Measurements from ENCODE around the gene DOK7. TPM values are rescaled to one million over a fixed set of nuclear protein-coding genes. Genes with fewer than 3 reads are reported as not detected.
"Not testable (repeated sequence)": the region's sequence is repeated elsewhere in the genome, so short reads cannot be mapped to it uniquely, and the experiment has no call there.

Gene DOK7
- total RNA-seq, 4 donors from 2014 or later, result 8.1 to 42.0 (median 13.2) TPM

GRCh38 chr4:3511187-3511586 is 48.1 kb downstream of the DOK7 start:
- DNase-seq, result no peak
- TF ChIP-seq POLR2A (IDR thresholded peaks at IDR 0.05) (no peak), CTCF (IDR thresholded peaks at IDR 0.05 in 4 of 5, conservative IDR thresholded peaks at IDR 0.05 in 1 of 5) (no peak)
- no peak for ATAC-seq
- intact Hi-C loops (cut with DNase I; ENCODE audit: low total_unique reads), result no loop called here
- H3K4me1 ChIP-seq, result no peaks in the 10 kb centered on the region
- H3K27ac ChIP-seq, result no peak overlapping the region
- no peaks in the 10 kb centered on the region for H3K27me3 ChIP-seq
- H3K36me3 ChIP-seq, result peaks cover 0 to 62% of the 10 kb centered on the region in 2 donors
- in situ Hi-C loops (cut with MboI; ENCODE audit: low sequenced_read_pairs in 4 of 4), result no loop called here
- no peaks in the 10 kb centered on the region for H3K9me3 ChIP-seq
- H3K4me3 ChIP-seq, result no peak overlapping the region

- ATAC-seq; H3K27me3 ChIP-seq; H3K4me3 ChIP-seq; intact Hi-C loops (cut with DNase I; ENCODE audit: low total_unique reads); H3K9me3 ChIP-seq; DNase-seq; H3K4me1 ChIP-seq; in situ Hi-C loops (cut with MboI; ENCODE audit: low sequenced_read_pairs in 4 of 4); H3K27ac ChIP-seq: not testable (repeated sequence)
- H3K36me3 ChIP-seq, result peaks cover 0 to 67% of the 10 kb centered on the region in 2 donors
Measured at GRCh38 chr4:3511601-3512000, 48.5 kb downstream of the DOK7 start.

GRCh38 chr4:3512279-3512678 is 49.2 kb downstream of the DOK7 start:
- no peaks in the 10 kb centered on the region for H3K4me1 ChIP-seq
- H3K27me3 ChIP-seq, result no peaks in the 10 kb centered on the region
- no peak for TF ChIP-seq CTCF (IDR thresholded peaks at IDR 0.05 in 4 of 5, conservative IDR thresholded peaks at IDR 0.05 in 1 of 5)
- no peak for TF ChIP-seq POLR2A (IDR thresholded peaks at IDR 0.05)
- in situ Hi-C loops (cut with MboI; ENCODE audit: low sequenced_read_pairs in 4 of 4) (no loop called here), intact Hi-C loops (cut with DNase I; ENCODE audit: low total_unique reads) (no loop called here)
- no peak overlapping the region for H3K27ac ChIP-seq
- peaks cover 0 to 73% of the 10 kb centered on the region in 2 donors for H3K36me3 ChIP-seq
- ATAC-seq (no peak), DNase-seq (no peak)
- no peaks in the 10 kb centered on the region for H3K9me3 ChIP-seq
- H3K4me3 ChIP-seq, result no peak overlapping the region

- ATAC-seq, result no peak
- no peak overlapping the region for H3K4me3 ChIP-seq
- no peak overlapping the region for H3K27ac ChIP-seq
- intact Hi-C loops (cut with DNase I; ENCODE audit: low total_unique reads) (no loop called here), in situ Hi-C loops (cut with MboI; ENCODE audit: low sequenced_read_pairs in 4 of 4) (no loop called here)
- no peak for DNase-seq
- TF ChIP-seq POLR2A (IDR thresholded peaks at IDR 0.05), result no peak
- TF ChIP-seq CTCF (IDR thresholded peaks at IDR 0.05 in 4 of 5, conservative IDR thresholded peaks at IDR 0.05 in 1 of 5), result no peak
- H3K36me3 ChIP-seq, result peaks cover 0 to 78% of the 10 kb centered on the region in 2 donors
- H3K27me3 ChIP-seq, result no peaks in the 10 kb centered on the region
- no peaks in the 10 kb centered on the region for H3K4me1 ChIP-seq
- H3K9me3 ChIP-seq, result no peaks in the 10 kb centered on the region
Measured at GRCh38 chr4:3512719-3513118, 49.6 kb downstream of the DOK7 start.

GRCh38 chr4:3513807-3514206 is 50.7 kb downstream of the DOK7 start:
- in situ Hi-C loops (cut with MboI; ENCODE audit: low sequenced_read_pairs in 4 of 4), result no loop called here

More at GRCh38 chr4:3513807-3514206, 50.7 kb downstream of the DOK7 start:
- peaks cover 0 to 81% of the 10 kb centered on the region in 2 donors for H3K36me3 ChIP-seq
- H3K4me1 ChIP-seq, result no peaks in the 10 kb centered on the region
- H3K27ac ChIP-seq, result no peak overlapping the region
- DNase-seq, result no peak
- no peaks in the 10 kb centered on the region for H3K27me3 ChIP-seq
- intact Hi-C loops (cut with DNase I; ENCODE audit: low total_unique reads), result no loop called here
- H3K9me3 ChIP-seq, result no peaks in the 10 kb centered on the region
- no peak overlapping the region for H3K4me3 ChIP-seq
- ATAC-seq, result no peak
- no peak for TF ChIP-seq POLR2A (IDR thresholded peaks at IDR 0.05)
- TF ChIP-seq CTCF (IDR thresholded peaks at IDR 0.05 in 4 of 5, conservative IDR thresholded peaks at IDR 0.05 in 1 of 5), result no peak
